Muscle layer of colon (tissue), 2 donors: ENCODE measurements around the gene CFB.
"Not testable (repeated sequence)": the region's sequence is repeated elsewhere in the genome, so short reads cannot be mapped to it uniquely, and the experiment has no call there.

Source experiments
- H3K27ac ChIP-seq: one replicate; pipeline ENCODE4 v1.7.0; 2013; ENCODE audit warnings: low read depth, mild to moderate bottlenecking, low read length, moderate library complexity
- H3K27me3 ChIP-seq, 2 donors: one replicate each; pipeline ENCODE4 v1.7.0; 2013; ENCODE audit warnings: low read length in 2 of 2, mild to moderate bottlenecking in 2 of 2; ENCODE audit not compliant: insufficient read depth in 2 of 2, control insufficient read depth in 1 of 2
- H3K36me3 ChIP-seq: one replicate; pipeline ENCODE4 v1.7.0; 2013; ENCODE audit warnings: mild to moderate bottlenecking, low read length; ENCODE audit not compliant: insufficient read depth
- H3K4me1 ChIP-seq: one replicate; pipeline ENCODE4 v1.7.0; 2013; ENCODE audit warnings: mild to moderate bottlenecking, low read length; ENCODE audit not compliant: insufficient read depth
- H3K4me3 ChIP-seq, 2 donors: one replicate each; pipeline ENCODE4 v1.7.0; 2013; ENCODE audit warnings: low read length in 2 of 2, low read depth in 1 of 2, mild to moderate bottlenecking in 1 of 2, moderate library complexity in 1 of 2
- H3K9ac ChIP-seq: one replicate; pipeline ENCODE4 v1.7.0; 2013; ENCODE audit warnings: low read length
- H3K9me3 ChIP-seq: one replicate; pipeline ENCODE4 v1.7.0; 2013; ENCODE audit warnings: mild to moderate bottlenecking, low read length
- donor health status: abdominal sarcoma.
- donor health status: Adenocarcinoma of cecum.

The CFB gene

GRCh38 chr6:31915756-31916155 lies 30.1 kb upstream of the CFB start:
- H3K9ac ChIP-seq, result no peak overlapping the region
- no peak overlapping the region for H3K27ac ChIP-seq
- no peaks in the 10 kb centered on the region for H3K9me3 ChIP-seq
- no peaks in the 10 kb centered on the region for H3K27me3 ChIP-seq
- H3K4me1 ChIP-seq, result no peaks in the 10 kb centered on the region
- H3K4me3 ChIP-seq, result no peak overlapping the region
- no peaks in the 10 kb centered on the region for H3K36me3 ChIP-seq

GRCh38 chr6:31918069-31918720 lies 27.7 kb upstream of the CFB start:
- Histone ChIP-seq H3K9ac (no peak overlapping the region), H3K9me3 (no peaks in the 10 kb centered on the region), H3K27me3 (no peaks in the 10 kb centered on the region), H3K4me1 (no peaks in the 10 kb centered on the region), H3K4me3 (no peak overlapping the region), H3K27ac (no peak overlapping the region), H3K36me3 (no peaks in the 10 kb centered on the region)

- H3K4me1 ChIP-seq, result no peaks in the 10 kb centered on the region
- no peak overlapping the region for H3K27ac ChIP-seq
- H3K27me3 ChIP-seq, result no peaks in the 10 kb centered on the region
- no peaks in the 10 kb centered on the region for H3K36me3 ChIP-seq
- H3K4me3 ChIP-seq, result no peak overlapping the region
- no peak overlapping the region for H3K9ac ChIP-seq
- H3K9me3 ChIP-seq, result no peaks in the 10 kb centered on the region
Observed at GRCh38 chr6:31919624-31920303, 26.1 kb upstream of the CFB start.

GRCh38 chr6:31920811-31921210 lies 25.1 kb upstream of the CFB start:
- Histone ChIP-seq H3K9ac (no peak overlapping the region), H3K36me3 (no peaks in the 10 kb centered on the region), H3K27ac (no peak overlapping the region), H3K4me3 (no peak overlapping the region), H3K9me3 (no peaks in the 10 kb centered on the region), H3K4me1 (no peaks in the 10 kb centered on the region), H3K27me3 (no peaks in the 10 kb centered on the region)

- Histone ChIP-seq H3K4me1 (no peaks in the 10 kb centered on the region), H3K27me3 (no peaks in the 10 kb centered on the region), H3K9me3 (no peaks in the 10 kb centered on the region), H3K36me3 (no peaks in the 10 kb centered on the region), H3K27ac (no peak overlapping the region), H3K4me3 (no peak overlapping the region), H3K9ac (no peak overlapping the region)
Observed at GRCh38 chr6:31922942-31923341, 23.0 kb upstream of the CFB start.

- Histone ChIP-seq H3K36me3 (no peaks in the 10 kb centered on the region), H3K4me3 (peak within 1 kb of the TSS in 1 of 2 donors; percentile 21), H3K9ac (no peak within 1 kb of the TSS), H3K4me1 (no peaks in the 10 kb centered on the region), H3K27me3 (no peaks in the 10 kb centered on the region), H3K9me3 (no peaks in the 10 kb centered on the region), H3K27ac (no peak within 1 kb of the TSS)
Observed at GRCh38 chr6:31927242-31927862, 18.5 kb upstream of the CFB start, which contains the start of gene C2. C2 (plus strand) TSS chr6:31927717; CDS start chr6:31927753, 36 bp downstream.

- Histone ChIP-seq H3K36me3 (no peaks in the 10 kb centered on the region), H3K9me3 (no peaks in the 10 kb centered on the region), H3K27ac (no peak overlapping the region), H3K4me1 (no peaks in the 10 kb centered on the region), H3K27me3 (no peaks in the 10 kb centered on the region), H3K9ac (no peak overlapping the region), H3K4me3 (peak overlapping the region in 1 of 2 donors; percentile 21)
Observed at GRCh38 chr6:31927863-31928671, 17.8 kb upstream of the CFB start.

GRCh38 chr6:31928672-31928939 lies 17.3 kb upstream of the CFB start:
- Histone ChIP-seq H3K4me3 (peak overlapping the region in 1 of 2 donors; percentile 21), H3K27ac (no peak overlapping the region), H3K9me3 (no peaks in the 10 kb centered on the region), H3K9ac (no peak overlapping the region), H3K4me1 (no peaks in the 10 kb centered on the region), H3K36me3 (no peaks in the 10 kb centered on the region), H3K27me3 (no peaks in the 10 kb centered on the region)

GRCh38 chr6:31930962-31931361 lies 14.9 kb upstream of the CFB start:
- Histone ChIP-seq H3K9ac (no peak overlapping the region), H3K4me1 (no peaks in the 10 kb centered on the region), H3K27me3 (no peaks in the 10 kb centered on the region), H3K36me3 (no peaks in the 10 kb centered on the region), H3K4me3 (no peak overlapping the region), H3K27ac (no peak overlapping the region), H3K9me3 (no peaks in the 10 kb centered on the region)

GRCh38 chr6:31932137-31932536 lies 13.8 kb upstream of the CFB start:
- not testable (repeated sequence) for H3K4me1 ChIP-seq, H3K9me3 ChIP-seq, H3K27me3 ChIP-seq

GRCh38 chr6:31933537-31933936 lies 12.4 kb upstream of the CFB start:
- Histone ChIP-seq H3K27ac (no peak overlapping the region), H3K9me3 (no peaks in the 10 kb centered on the region), H3K36me3 (no peaks in the 10 kb centered on the region), H3K27me3 (no peaks in the 10 kb centered on the region), H3K9ac (no peak overlapping the region), H3K4me1 (no peaks in the 10 kb centered on the region), H3K4me3 (no peak overlapping the region)

More at GRCh38 chr6:31932137-31932536, 13.8 kb upstream of the CFB start:
- not testable (repeated sequence) for H3K27ac ChIP-seq, H3K36me3 ChIP-seq, H3K9ac ChIP-seq, H3K4me3 ChIP-seq
